ENCODE measurements around the gene ACTL7B.

ACTL7B gene

DNA sequence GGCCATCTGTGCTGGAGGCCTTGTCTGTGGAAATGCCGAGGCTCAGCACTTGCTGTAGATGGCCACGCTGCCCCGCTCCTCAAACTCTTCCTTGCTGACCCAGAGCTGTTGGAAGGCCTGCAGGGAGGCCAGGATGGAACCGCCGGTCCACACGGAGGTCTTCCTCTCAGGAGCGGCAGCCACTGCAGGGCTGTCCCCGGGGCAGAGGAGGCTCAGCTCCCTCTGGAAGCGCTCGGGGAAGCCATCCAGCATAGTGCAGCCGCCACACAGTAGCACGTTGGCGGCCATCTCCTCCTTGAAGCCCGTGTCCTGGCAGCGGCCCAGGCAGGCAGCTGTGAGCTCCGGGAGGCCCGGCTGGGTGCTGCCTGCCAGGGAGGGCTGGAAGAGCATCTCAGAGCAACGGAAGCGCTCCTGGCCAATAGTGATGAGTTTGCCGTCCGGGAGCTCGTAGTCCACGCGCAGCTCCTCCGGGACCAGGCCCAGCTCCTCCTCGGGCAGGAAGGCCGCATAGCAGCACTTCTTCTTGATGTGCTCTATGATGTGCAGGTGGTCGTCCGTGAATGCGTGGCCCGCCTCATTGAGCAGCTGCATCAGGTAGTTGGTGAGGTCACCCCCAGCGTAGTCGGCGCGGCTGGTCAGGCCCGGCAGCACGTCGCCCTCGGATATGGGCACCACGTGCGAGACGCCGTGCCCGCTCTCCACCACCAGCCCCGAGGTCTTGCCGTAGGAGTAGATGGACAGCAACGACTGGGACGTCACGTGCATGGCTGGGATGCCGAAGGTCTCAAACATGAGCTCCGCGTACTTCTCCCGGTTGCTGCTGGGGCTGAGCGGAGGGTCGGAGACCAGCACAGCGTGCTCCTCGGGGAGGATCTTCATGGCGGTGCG is 901 bp downstream of the ACTL7B start:
- Histone ChIP-seq H3K4me2 (ENCODE audit: low read length) (no peak overlapping the region), H3K9me3 (ENCODE audit: insufficient read depth, low read length) (no peaks in the 10 kb centered on the region), H3K27ac (ENCODE audit: low read length) (no peak overlapping the region), H2AFZ (ENCODE audit: low read depth, low read length) (no peak overlapping the region), H3K79me2 (ENCODE audit: low read length) (no peaks in the 10 kb centered on the region), H3K36me3 (replicated peaks; ENCODE audit: low read depth, low read length) (no peaks in the 10 kb centered on the region), H3K4me1 (ENCODE audit: low read length) (no peaks in the 10 kb centered on the region), H4K20me1 (ENCODE audit: insufficient read depth, low read length) (no peaks in the 10 kb centered on the region), H3K27me3 (ENCODE audit: low read depth, low read length) (no peaks in the 10 kb centered on the region; the same call in 1 of the 2 replicates), H3K4me3 (ENCODE audit: low read length) (no peak overlapping the region), H3K9ac (ENCODE audit: low read length) (no peak overlapping the region)
- TF ChIP-seq, protein P1, sequence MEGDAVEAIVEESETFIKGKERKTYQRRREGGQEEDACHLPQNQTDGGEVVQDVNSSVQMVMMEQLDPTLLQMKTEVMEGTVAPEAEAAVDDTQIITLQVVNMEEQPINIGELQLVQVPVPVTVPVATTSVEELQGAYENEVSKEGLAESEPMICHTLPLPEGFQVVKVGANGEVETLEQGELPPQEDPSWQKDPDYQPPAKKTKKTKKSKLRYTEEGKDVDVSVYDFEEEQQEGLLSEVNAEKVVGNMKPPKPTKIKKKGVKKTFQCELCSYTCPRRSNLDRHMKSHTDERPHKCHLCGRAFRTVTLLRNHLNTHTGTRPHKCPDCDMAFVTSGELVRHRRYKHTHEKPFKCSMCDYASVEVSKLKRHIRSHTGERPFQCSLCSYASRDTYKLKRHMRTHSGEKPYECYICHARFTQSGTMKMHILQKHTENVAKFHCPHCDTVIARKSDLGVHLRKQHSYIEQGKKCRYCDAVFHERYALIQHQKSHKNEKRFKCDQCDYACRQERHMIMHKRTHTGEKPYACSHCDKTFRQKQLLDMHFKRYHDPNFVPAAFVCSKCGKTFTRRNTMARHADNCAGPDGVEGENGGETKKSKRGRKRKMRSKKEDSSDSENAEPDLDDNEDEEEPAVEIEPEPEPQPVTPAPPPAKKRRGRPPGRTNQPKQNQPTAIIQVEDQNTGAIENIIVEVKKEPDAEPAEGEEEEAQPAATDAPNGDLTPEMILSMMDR (IDR thresholded peaks at IDR 0.05; ENCODE audit: low read depth, low read length): no peak
- no peak for TF ChIP-seq EZH2phosphoT487 (IDR thresholded peaks at IDR 0.05; ENCODE audit: low read depth)

DNA sequence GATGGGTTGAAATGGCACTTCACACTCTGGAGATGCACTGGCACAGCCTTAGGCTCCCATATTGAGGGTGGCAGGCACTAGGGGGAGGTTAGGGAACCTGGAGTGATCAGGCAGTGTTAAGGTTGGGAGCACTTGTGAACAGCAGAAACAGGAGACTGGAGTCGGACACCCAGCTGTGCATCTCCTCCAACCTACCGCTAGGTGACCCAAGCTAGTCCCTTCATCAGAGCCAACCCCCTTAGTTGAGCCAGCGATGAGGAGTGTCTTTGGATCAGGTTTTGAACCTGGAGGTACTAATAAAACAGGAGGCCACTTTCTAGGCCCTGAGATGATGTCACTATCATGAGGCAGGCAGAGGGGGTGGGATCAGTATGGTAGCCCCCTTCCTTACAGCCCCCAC is 1.7 kb downstream of the ACTL7B start:
- TF ChIP-seq, protein P1 (IDR thresholded peaks at IDR 0.05; ENCODE audit: low read depth, low read length): no peak
- no peak for TF ChIP-seq EZH2phosphoT487 (IDR thresholded peaks at IDR 0.05; ENCODE audit: low read depth)
- Histone ChIP-seq H2AFZ (ENCODE audit: low read depth, low read length) (no peak overlapping the region), H3K36me3 (replicated peaks; ENCODE audit: low read depth, low read length) (no peaks in the 10 kb centered on the region), H3K79me2 (ENCODE audit: low read length) (no peaks in the 10 kb centered on the region), H3K9me3 (ENCODE audit: insufficient read depth, low read length) (no peaks in the 10 kb centered on the region), H3K27me3 (ENCODE audit: low read depth, low read length) (no peaks in the 10 kb centered on the region; the same call in 1 of the 2 replicates), H3K4me2 (ENCODE audit: low read length) (no peak overlapping the region), H4K20me1 (ENCODE audit: insufficient read depth, low read length) (no peaks in the 10 kb centered on the region), H3K4me1 (ENCODE audit: low read length) (no peaks in the 10 kb centered on the region), H3K27ac (ENCODE audit: low read length) (no peak overlapping the region), H3K9ac (ENCODE audit: low read length) (no peak overlapping the region), H3K4me3 (ENCODE audit: low read length) (no peak overlapping the region)

DNA sequence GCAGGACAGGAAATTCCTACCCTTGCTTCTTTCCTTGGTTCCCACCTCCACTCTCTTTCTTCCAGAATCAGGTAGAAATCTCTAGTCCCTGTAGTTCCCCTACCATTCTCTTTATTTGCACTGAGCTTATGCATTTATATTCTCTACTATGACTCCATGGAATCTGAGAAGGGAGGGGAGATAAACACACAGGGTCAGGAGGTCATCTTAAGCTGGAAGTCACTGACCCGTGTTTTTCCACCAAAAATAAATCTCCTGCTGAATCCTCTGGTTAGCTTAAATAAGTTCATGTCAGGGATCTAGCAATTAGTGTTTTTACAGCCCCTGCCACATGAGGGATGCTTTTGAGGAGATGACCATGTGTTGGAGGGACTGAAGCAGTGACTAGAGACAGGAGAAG is 3.7 kb downstream of the ACTL7B start:
- Histone ChIP-seq H2AFZ (ENCODE audit: low read depth, low read length) (no peak overlapping the region), H3K9me3 (ENCODE audit: insufficient read depth, low read length) (no peaks in the 10 kb centered on the region), H3K4me1 (ENCODE audit: low read length) (no peaks in the 10 kb centered on the region), H3K36me3 (replicated peaks; ENCODE audit: low read depth, low read length) (no peaks in the 10 kb centered on the region), H3K4me2 (ENCODE audit: low read length) (no peak overlapping the region), H3K4me3 (ENCODE audit: low read length) (no peak overlapping the region), H3K79me2 (ENCODE audit: low read length) (no peaks in the 10 kb centered on the region), H3K27me3 (ENCODE audit: low read depth, low read length) (no peaks in the 10 kb centered on the region; the same call in 1 of the 2 replicates), H3K27ac (ENCODE audit: low read length) (no peak overlapping the region), H4K20me1 (ENCODE audit: insufficient read depth, low read length) (no peaks in the 10 kb centered on the region), H3K9ac (ENCODE audit: low read length) (no peak overlapping the region)
- TF ChIP-seq EZH2phosphoT487 (IDR thresholded peaks at IDR 0.05; ENCODE audit: low read depth): no peak
- TF ChIP-seq, protein P1 (IDR thresholded peaks at IDR 0.05; ENCODE audit: low read depth, low read length): no peak

DNA sequence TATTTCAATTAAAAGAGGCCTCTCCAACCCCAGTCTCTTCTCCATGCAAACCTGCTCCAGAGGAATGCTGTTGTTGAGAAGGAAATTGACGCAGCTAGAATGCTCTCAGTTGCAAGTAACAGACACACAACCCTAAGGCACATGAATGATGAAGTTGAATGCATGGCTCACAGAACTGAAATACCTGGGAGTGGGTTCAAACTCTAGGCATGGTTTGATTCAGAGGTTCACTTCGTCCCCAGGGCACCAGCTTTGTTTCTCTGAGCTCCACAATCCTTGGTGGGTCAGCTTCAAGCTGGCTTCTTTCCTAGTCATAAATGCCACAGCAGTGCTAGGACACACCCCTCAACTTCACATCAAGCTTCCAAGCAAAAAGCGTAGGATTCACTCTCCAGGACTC is 4.6 kb downstream of the ACTL7B start:
- no peak overlapping the region for H3K4me3 ChIP-seq (ENCODE audit: low read length)
- no peaks in the 10 kb centered on the region for H3K4me1 ChIP-seq (ENCODE audit: low read length)
- H3K27ac ChIP-seq (ENCODE audit: low read length): no peak overlapping the region
- no peaks in the 10 kb centered on the region for H4K20me1 ChIP-seq (ENCODE audit: insufficient read depth, low read length)
- H3K36me3 ChIP-seq (replicated peaks; ENCODE audit: low read depth, low read length): no peaks in the 10 kb centered on the region
- H3K79me2 ChIP-seq (ENCODE audit: low read length): no peaks in the 10 kb centered on the region
- no peak overlapping the region for H3K4me2 ChIP-seq (ENCODE audit: low read length)
- no peak overlapping the region for H3K9ac ChIP-seq (ENCODE audit: low read length)
- no peak overlapping the region for H2AFZ ChIP-seq (ENCODE audit: low read depth, low read length)
- TF ChIP-seq, protein P1 (IDR thresholded peaks at IDR 0.05; ENCODE audit: low read depth, low read length): no peak
- no peak for TF ChIP-seq EZH2phosphoT487 (IDR thresholded peaks at IDR 0.05; ENCODE audit: low read depth)
- H3K27me3 ChIP-seq (ENCODE audit: low read depth, low read length): peaks cover 6% of the 10 kb centered on the region
- H3K9me3 ChIP-seq (ENCODE audit: insufficient read depth, low read length): no peaks in the 10 kb centered on the region

Measured in OCI-LY3 (cell line).